K562 (cell line): ENCODE results near the gene NAPEPLD.

Source experiments
- AFF4 ChIP-seq: sonication (generic); formaldehyde crosslinking; IDR thresholded peaks from 2 replicates; pipeline ENCODE4 v1.8.0; 2023; ENCODE audit warnings: mild to moderate bottlenecking, missing genetic modification reagents
- BCL6 ChIP-seq: fragments of 250-450 bp; sonication (Bioruptor Pico); IDR thresholded peaks from 2 replicates; pipeline ENCODE4 v1.4.0; 2020
- BRD9 ChIP-seq: fragments of 450-650 bp; IDR thresholded peaks from 2 replicates; pipeline ENCODE4 v1.6.1; 2018; ENCODE audit warnings: low read depth; ENCODE audit not compliant: partially characterized antibody
- BRF2 ChIP-seq: IDR thresholded peaks from 3 replicates; pipeline ENCODE4 v1.6.1; 2011; ENCODE audit warnings: borderline replicate concordance, mild to moderate bottlenecking; ENCODE audit not compliant: insufficient read length, insufficient read depth
- C11orf30 ChIP-seq: fragments of 450-650 bp; IDR thresholded peaks from 2 replicates; pipeline ENCODE4 v1.6.1; 2016; ENCODE audit warnings: low read depth, mild to moderate bottlenecking
- CBX2 ChIP-seq: fragments of 200-600 bp; sonication (generic); IDR thresholded peaks from one replicate; pipeline ENCODE4 v1.6.1; 2012; ENCODE audit warnings: mild to moderate bottlenecking, low read length, inconsistent platforms; ENCODE audit not compliant: insufficient read depth, poor library complexity, severe bottlenecking
- CTCF ChIP-seq, 3 experiments: IDR thresholded peaks in 2 of 3; conservative IDR thresholded peaks in 1 of 3; 2 replicates each; pipeline ENCODE4 v1.5.1; 2011 to 2012; ENCODE audit warnings: low read length in 3 of 3, mild to moderate bottlenecking in 3 of 3, control low read depth in 2 of 3, improper control_type of control experiment in 1 of 3, inconsistent platforms in 1 of 3, low read depth in 1 of 3, mixed read lengths in 1 of 3, moderate library complexity in 1 of 3; ENCODE audit not compliant: insufficient read depth in 2 of 3
- ELF4 ChIP-seq: fragments of 450-650 bp; formaldehyde crosslinking; IDR thresholded peaks from 2 replicates; pipeline ENCODE4 v1.4.0; 2022; ENCODE audit warnings: missing genetic modification characterization
- ESRRA ChIP-seq: fragments of 450-650 bp; IDR thresholded peaks from 2 replicates; pipeline ENCODE4 v1.6.1; 2014; ENCODE audit warnings: low read depth, mild to moderate bottlenecking, moderate library complexity, borderline replicate concordance
- FIP1L1 ChIP-seq: fragments of 200-400 bp; formaldehyde crosslinking; IDR thresholded peaks from 2 replicates; pipeline ENCODE4 v1.6.1; 2018; ENCODE audit warnings: mild to moderate bottlenecking, low read depth, low read length; ENCODE audit not compliant: poor library complexity, severe bottlenecking
- FOXM1 ChIP-seq, 2 experiments: fragments of 450-650 bp in 1 of 2; sonication (generic) in 1 of 2; formaldehyde crosslinking in 1 of 2; IDR thresholded peaks; 2 replicates each; pipeline versions ENCODE4 v1.6.1 to v1.9.0; 2017 to 2022; ENCODE audit warnings: low read depth in 2 of 2, mild to moderate bottlenecking in 2 of 2, missing genetic modification reagents in 1 of 2, moderate library complexity in 1 of 2
- MYC ChIP-seq, 2 experiments: fragments of 250-450 bp in 1 of 2; sonication (Bioruptor Pico) in 1 of 2; IDR thresholded peaks; 2 replicates each; pipeline versions ENCODE4 v1.5.1 to v1.6.1; 2012 to 2021; ENCODE audit warnings: low read depth in 2 of 2, borderline replicate concordance in 1 of 2, improper control_type of control experiment in 1 of 2, low read length in 1 of 2, mild to moderate bottlenecking in 1 of 2, moderate library complexity in 1 of 2
- NCOA1 ChIP-seq: fragments of 450-650 bp; IDR thresholded peaks from 2 replicates; pipeline ENCODE4 v1.6.1; 2016; ENCODE audit warnings: low read depth
- POLR2A ChIP-seq: fragments of 450-650 bp; conservative IDR thresholded peaks from 2 replicates; pipeline ENCODE4 v1.6.1; 2016

GRCh38 chr7:103154042-103154441 is 5.1 kb upstream of the NAPEPLD start:
- TF ChIP-seq BRD9 (no peak), ESRRA (no peak), BCL6 (CRISPR knock-in tag) (no peak), MYC (IDR thresholded peaks at IDR 0.05; ENCODE audit: low read depth, low read length) (no peak), MYC (CRISPR knock-in tag; IDR thresholded peaks at IDR 0.05; ENCODE audit: borderline replicate concordance, low read depth) (no peak), CBX2 (no peak), AFF4 (CRISPR knock-in tag) (no peak), CTCF (IDR thresholded peaks at IDR 0.05 in 2 of 3, conservative IDR thresholded peaks at IDR 0.05 in 1 of 3; ENCODE audit: insufficient read depth in 2 of 3, low read depth in 1 of 3, low read length in 3 of 3) (no peak), BRF2 (no peak), FOXM1 (IDR thresholded peaks at IDR 0.05; ENCODE audit: low read depth) (no peak), FOXM1 (CRISPR knock-in tag; IDR thresholded peaks at IDR 0.05; ENCODE audit: low read depth) (no peak), ELF4 (CRISPR knock-in tag) (no peak), C11orf30 (no peak), POLR2A (no peak), NCOA1 (no peak), FIP1L1 (no peak)
